ENCODE data around the gene HECTD4.

GRCh38 chr12:112333019-112333418 lies 49.2 kb downstream of the HECTD4 start:
- TF ChIP-seq SUZ12 (IDR thresholded peaks at IDR 0.05; ENCODE audit: extremely low read depth, insufficient read depth, insufficient read length), result no peak
- no peak for TF ChIP-seq ZNF274 (IDR thresholded peaks at IDR 0.05; ENCODE audit: low read depth, low read length)
- TF ChIP-seq YY1 (IDR thresholded peaks at IDR 0.05; ENCODE audit: insufficient read depth, insufficient read length), result no peak

Data from NT2/D1 (cell line).